GM12864 (cell line): Measurements from ENCODE around the gene RBCK1.

Experiments
- DNase-seq: peaks from one replicate; pipeline ENCODE4 v3.0.0-alpha.2; 2011; ENCODE audit warnings: low read depth
- H3K4me3 ChIP-seq: 2 replicates; pipeline ENCODE4 v1.5.1; 2011; ENCODE audit warnings: mild to moderate bottlenecking, low read depth, low read length, control low read depth
- TF ChIP-seq, protein P1 (sequence below): IDR thresholded peaks from 2 replicates; pipeline ENCODE4 v1.5.1; 2011; ENCODE audit warnings: low read depth, mild to moderate bottlenecking, moderate library complexity, low read length, control low read depth, inconsistent platforms; ENCODE audit errors: missing control alignments

Gene RBCK1

DNA sequence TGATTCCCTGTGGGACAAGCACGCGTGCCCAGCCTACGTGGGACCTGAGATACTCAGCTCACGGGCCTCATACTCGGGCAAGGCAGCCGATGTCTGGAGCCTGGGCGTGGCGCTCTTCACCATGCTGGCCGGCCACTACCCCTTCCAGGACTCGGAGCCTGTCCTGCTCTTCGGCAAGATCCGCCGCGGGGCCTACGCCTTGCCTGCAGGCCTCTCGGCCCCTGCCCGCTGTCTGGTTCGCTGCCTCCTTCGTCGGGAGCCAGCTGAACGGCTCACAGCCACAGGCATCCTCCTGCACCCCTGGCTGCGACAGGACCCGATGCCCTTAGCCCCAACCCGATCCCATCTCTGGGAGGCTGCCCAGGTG lies 11.9 kb upstream of the RBCK1 start:
- TF ChIP-seq, protein P1, sequence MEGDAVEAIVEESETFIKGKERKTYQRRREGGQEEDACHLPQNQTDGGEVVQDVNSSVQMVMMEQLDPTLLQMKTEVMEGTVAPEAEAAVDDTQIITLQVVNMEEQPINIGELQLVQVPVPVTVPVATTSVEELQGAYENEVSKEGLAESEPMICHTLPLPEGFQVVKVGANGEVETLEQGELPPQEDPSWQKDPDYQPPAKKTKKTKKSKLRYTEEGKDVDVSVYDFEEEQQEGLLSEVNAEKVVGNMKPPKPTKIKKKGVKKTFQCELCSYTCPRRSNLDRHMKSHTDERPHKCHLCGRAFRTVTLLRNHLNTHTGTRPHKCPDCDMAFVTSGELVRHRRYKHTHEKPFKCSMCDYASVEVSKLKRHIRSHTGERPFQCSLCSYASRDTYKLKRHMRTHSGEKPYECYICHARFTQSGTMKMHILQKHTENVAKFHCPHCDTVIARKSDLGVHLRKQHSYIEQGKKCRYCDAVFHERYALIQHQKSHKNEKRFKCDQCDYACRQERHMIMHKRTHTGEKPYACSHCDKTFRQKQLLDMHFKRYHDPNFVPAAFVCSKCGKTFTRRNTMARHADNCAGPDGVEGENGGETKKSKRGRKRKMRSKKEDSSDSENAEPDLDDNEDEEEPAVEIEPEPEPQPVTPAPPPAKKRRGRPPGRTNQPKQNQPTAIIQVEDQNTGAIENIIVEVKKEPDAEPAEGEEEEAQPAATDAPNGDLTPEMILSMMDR = no peak
- no peak overlapping the region for H3K4me3 ChIP-seq
- DNase-seq = no peak

DNA sequence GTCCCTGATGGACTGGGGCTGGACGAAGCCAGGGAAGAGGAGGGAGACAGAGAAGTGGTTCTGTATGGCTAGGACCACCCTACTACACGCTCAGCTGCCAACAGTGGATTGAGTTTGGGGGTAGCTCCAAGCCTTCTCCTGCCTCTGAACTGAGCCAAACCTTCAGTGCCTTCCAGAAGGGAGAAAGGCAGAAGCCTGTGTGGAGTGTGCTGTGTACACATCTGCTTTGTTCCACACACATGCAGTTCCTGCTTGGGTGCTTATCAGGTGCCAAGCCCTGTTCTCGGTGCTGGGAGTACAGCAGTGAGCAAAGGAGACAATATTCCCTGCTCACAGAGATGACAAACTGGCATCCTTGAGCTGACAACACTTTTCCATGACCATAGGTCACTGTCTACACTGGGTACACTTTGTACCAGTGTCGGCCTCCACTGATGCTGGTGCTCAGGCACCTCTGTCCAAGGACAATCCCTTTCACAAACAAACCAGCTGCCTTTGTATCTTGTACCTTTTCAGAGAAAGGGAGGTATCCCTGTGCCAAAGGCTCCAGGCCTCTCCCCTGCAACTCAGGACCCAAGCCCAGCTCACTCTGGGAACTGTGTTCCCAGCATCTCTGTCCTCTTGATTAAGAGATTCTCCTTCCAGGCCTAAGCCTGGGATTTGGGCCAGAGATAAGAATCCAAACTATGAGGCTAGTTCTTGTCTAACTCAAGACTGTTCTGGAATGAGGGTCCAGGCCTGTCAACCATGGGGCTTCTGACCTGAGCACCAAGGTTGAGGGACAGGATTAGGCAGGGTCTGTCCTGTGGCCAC lies 11.3 kb upstream of the RBCK1 start:
- TF ChIP-seq, protein P1 = no peak
- no peak overlapping the region for H3K4me3 ChIP-seq
- no peak for DNase-seq

DNA sequence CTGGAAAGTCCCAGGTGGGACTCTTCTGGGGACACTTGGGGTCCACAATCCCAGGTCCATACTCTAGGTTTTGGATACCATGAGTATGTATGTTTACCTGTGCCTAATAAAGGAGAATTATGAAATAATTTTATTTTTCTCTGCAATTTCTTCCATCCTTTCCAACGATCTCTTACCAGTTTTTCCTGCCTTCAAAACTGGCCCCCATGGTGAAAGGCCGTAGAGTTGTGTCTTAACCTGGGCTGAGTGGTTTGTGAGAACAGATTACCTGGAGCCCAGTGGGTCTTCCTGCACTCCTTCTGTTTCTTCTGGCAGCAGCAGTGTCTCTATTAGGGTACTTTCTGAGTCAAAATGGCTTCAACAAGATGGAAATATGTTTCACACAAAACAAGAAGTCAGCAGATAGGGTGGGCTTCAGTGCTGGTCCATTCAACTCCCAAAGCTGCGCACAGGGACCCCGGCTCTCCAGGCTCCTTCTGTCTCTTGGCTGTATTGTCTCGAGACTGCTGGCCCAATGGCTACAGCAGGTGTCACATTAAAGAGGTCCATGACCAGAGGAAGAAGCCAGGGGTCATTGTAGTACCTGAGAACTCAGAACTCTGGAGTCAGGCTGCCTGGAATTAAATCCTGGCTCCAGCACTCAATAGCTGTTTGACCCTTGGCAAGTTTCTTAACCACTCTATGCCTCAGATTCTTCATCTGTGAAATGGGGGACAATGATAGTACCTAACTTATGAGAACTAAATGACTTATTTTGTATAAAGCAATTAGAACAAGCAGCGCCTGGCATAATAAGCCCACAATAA lies 10.5 kb upstream of the RBCK1 start:
- no peak overlapping the region for H3K4me3 ChIP-seq
- DNase-seq = no peak

DNA sequence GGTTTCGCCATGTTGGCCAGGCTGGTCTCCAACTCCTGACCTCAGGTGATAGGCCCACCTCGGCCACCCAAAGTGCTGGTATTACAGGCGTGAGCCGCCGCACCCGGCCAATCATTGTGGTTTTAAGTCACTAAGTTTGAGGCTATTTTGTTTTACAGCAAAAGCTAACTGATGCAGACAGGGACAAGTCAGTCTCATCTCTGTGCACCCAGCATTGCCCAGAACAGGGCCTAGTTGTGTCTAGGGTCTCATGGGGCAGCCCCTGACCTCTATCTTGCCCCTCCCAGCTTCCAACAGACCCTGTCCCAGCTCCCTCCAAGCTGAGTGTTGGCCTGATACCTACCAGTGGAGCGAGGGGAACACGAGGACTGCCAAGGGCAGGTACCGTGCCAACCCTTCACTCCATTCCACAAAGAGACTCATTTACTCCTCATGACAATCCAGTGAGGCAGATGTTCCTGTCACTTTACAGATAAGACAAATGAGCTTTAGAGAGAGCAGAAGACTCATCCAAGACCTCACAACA lies 8.9 kb upstream of the RBCK1 start:
- no peak for DNase-seq
- TF ChIP-seq, protein P1 = no peak
- H3K4me3 ChIP-seq = no peak overlapping the region

More for the DNA sequence above, 10.5 kb upstream of the RBCK1 start:
- TF ChIP-seq, protein P1 = no peak

DNA sequence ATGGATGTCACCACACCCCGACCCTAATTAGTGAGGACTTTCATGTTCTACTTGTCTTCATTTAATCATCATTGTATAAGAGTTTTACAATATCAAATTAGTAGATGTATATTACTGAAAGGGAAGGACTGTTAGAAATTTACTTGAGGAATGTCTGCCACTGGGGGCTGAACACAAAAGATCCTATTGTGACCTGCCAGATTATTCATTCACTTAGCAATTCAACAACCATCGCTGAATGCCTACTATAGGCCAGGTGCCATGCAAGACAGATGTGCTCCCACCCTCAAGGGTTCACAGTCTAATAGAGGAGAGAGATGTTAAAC lies 8.0 kb upstream of the RBCK1 start:
- no peak overlapping the region for H3K4me3 ChIP-seq
- TF ChIP-seq, protein P1 = no peak
- no peak for DNase-seq

DNA sequence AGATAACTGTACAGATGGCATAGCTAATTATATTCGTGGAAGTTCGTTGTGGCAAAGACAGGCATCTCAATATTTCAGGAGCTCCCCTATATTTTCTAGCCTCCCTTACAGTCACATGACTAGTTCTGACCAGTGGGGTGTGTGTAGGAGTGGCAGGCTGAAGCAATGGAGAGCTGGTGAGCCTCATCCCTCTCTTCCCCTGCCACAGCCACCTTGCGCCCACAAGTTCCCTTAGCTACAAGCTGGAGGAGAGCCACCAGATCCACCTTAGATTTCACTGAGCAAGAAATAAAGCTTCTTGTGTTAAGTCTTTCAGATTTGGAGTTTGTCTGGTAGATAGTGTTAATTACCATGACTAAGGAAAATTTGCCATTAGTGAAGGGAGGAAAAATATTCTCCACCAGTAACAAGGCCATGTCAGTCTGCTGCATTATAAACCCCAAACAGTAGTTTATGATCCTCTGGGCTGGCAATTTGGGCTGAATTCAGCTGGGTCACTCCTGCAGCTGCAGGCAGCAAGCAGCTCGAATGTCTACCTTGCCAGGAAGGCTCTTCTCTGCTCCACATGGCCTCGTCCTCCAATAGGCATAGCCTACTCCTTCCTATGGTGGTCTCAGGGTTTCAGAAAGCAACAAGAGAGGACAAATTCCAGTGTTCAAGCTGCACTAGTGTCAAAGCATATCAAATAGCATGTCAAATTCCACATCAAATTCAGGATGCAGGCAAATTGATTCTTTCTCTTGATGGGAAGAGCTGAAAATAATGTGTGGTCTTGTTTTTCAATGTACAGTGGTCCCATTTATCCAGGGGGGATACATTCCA lies 7.4 kb upstream of the RBCK1 start:
- TF ChIP-seq, protein P1 = no peak
- DNase-seq = no peak
- H3K4me3 ChIP-seq = no peak overlapping the region
